Endometrial microvascular endothelial cells (primary cell): ENCODE measurements around the gene SPRED3. TPM values are rescaled to one million over a fixed set of nuclear protein-coding genes. Genes with fewer than 3 reads are reported as not detected.
"Not testable (repeated sequence)": the region's sequence is repeated elsewhere in the genome, so short reads cannot be mapped to it uniquely, and the experiment has no call there.

ENCODE experiments used
- in situ Hi-C: cut with HindIII; loops from 2 replicates; pipeline ENCODE4 v1.10.0; 2017; ENCODE audit warnings: low sequenced_read_pairs, low pct_unique_long_range_greater_than_20kb; ENCODE audit errors: inconsistent ontology term
- total RNA-seq: library from RNA; depleted of rRNA; stranded (reverse); fragments of >200 nt; gene quantifications from one replicate; pipeline ENCODE4 v1.2.3, GENCODE V29; 2015; ENCODE audit errors: inconsistent ontology term

SPRED3 gene
- total RNA-seq, 1 donor from 2014 or later, result 7.0 TPM

DNA sequence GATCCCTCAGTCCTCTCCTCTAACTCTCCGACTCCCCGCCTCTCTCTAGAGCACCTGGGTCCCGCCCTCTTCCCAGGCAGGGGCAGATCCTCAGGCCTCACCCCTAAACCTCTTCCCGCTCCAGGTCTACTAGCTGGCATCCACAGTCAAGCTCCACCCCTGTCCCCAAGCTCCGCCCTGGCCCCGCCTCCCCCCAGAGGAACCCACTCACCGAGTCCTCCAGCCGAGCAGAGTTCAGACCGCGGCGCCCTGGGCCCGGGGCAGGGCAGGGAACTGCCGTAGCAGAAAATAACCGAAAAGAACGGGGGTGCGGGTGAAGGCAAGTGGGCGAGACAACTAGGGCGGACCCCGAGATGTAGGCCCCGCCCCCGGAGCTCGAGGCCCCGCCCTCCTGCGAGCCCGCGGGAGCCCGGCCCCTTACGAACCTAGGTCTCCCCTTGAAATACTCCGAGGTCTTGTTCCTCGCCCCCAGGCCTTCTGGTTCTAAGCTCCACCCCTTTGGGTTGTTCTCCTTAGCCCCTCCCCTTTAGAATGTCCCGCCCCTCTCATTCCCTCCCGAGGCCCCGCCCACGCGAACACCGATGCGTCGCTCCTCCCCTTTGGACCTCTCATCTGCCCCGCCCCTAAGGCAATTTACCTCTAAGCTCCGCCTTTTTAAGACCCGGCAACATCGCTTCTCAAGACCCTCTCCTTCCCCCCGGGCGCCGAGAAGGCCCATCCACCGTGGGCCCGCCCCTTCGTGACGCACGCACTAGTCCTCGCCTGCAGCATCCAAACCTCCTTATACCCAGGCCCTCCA, 748 bp upstream of the SPRED3 start, which contains the start of gene GGN:
Gene GGN (minus strand): TSS at position 485 of the 799 bp plus-strand sequence. CDS start 773 bp downstream, outside the sequence.
- in situ Hi-C loops, result no loop called here

DNA sequence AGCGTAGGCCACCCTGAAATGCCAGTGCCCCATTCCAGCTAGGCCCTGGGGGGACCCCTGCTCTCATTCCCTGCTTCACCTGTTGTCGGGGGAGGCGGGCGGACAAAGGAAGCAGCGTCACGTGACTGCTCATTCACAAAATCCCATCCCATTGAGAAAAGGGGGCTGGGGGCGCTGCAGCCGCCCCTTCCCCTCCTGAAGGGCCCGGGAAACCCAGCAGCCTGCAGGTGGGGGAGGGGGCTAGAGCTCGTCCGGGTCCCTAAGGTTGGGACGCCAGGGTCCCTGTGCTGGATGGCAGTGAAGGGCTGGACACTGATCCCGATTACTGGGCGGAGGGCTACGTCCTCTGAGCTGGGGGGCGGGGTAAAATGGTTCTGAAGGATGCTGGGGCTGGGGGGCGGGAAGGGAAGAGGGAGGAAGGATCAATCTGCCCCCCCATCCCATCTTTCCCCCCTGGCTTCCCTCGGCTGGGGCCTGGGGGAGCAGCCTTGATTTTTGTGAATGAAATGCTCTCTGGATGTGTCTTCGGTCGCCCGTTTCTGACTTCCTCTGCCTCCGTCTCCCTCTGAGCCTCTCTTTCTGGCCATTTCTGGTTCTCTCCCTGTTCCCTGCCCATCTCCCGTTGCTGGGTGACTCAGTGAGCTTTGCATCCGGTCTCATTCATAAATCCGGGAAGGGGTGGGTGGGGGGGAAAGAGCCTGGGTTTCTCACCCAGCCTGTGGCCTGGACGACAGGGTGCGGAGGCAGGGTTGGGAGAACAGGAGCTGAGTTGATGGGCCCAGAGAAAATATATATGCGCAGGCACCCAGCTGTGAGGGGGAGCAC, 816 bp downstream of the SPRED3 start:
- in situ Hi-C loops, result no loop called here

DNA sequence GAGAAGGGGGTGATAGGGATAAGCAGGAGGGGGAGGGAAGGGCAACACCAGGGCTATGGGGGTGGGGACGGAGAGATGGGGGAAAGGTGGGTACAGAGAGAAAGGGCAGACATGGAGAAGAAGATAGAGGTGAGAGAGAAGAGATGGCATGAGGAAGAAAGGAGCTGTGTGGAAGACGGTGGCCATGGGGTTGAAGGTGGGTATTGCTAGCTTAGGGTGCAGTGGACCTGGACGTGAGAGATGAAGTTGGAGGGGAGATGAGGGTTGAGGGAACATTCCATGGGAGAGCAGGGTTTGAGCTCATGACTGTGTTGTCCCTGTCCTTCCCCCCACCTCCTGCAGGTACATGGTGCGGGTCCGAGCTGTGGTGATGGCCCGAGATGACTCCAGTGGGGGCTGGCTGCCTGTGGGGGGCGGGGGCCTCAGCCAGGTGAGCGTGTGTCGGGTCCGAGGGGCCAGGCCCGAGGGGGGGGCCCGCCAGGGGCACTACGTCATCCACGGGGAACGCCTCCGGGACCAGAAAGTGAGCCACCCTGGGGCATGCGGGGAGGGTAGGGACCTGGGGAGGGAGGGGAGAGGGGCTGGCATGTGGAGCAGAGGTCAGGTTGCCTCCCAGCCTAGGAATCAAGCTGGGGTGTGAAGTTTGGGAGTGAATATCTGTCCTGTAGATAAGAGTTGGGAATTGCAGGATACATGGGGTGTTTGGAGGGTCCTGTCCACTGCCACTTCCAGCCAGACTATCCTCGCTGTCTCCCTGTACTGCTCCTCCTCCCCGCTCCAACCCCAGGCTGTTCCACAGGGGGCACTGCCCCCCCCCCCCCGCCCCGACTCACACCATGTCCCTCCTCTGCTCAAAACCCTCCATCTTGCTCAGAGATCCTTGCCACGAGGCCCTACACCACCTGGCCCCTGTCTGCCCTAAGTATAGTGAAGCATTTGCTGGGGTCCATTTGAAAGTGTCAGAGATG, 1.7 kb downstream of the SPRED3 start:
- in situ Hi-C loops, result no loop called here

DNA sequence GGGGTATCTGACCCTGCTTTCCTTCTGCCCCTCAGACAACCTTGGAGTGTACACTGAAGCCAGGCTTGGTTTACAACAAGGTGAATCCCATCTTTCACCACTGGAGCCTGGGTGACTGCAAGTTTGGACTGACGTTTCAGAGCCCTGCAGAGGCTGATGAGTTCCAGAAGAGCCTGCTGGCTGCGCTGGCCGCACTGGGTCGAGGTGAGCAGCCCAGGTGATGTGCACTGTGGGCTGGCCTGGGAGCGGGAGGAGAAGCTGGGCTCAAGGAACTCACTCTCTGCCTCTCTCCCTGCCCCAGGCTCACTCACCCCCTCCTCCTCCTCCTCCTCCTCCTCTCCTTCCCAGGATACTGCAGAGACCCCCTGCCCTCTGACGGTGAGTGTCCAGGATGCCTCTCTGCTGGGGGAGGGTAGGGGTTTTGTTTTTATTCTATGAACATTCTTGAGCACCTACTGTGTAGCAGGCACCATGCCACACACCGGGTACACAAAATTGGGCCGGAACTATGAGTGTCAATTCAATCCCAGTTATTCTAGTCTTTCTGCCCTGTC, 3.5 kb downstream of the SPRED3 start:
- in situ Hi-C loops, result no loop called here

DNA sequence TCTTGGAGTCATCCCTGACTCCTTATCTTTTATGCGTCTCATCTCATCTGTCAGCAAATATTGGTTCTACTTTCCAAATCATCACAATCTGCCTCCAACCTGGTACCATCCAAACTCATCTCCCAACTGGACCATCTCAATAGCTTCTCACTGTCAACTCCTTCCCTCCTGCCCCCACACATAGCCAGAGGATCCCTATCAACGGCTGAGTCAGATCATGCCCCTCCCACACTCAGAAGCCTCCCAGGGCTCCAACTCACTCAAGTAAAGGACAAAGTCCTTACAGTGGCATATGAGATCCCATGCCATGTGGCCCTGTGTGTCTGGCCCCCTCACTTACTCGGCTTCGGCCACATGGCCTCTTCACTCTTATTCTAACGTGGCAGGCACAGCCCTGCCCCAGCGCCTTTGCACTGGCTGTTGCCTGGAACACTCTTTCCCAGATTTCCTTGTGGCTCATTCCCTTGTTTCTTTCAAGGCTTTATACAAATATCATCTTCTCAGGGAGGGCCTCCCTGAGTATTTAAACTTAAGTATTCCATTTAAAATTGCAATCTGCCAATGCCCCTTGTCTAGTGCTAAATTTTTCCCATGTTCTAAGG, 4.3 kb downstream of the SPRED3 start:
- in situ Hi-C loops, result no loop called here

DNA sequence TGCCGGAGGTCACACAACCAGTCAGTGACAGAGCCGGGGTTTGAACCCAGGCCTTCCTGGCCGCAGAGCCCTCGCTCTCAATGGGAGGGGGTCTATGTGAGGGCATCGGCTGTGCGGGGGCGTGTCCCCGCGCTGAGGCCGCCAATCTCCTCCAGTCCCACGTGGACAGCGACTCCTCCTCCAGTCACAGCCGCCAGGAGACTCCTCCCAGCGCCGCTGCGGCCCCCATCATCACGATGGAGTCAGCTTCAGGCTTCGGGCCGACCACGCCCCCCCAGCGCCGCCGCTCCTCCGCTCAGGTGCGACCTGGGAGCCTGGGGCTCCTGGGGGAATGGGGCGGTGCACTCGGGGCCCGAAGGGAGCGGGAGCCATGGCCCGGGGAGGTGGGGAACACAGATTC, 6.0 kb downstream of the SPRED3 start:
- in situ Hi-C loops, result no loop called here

DNA sequence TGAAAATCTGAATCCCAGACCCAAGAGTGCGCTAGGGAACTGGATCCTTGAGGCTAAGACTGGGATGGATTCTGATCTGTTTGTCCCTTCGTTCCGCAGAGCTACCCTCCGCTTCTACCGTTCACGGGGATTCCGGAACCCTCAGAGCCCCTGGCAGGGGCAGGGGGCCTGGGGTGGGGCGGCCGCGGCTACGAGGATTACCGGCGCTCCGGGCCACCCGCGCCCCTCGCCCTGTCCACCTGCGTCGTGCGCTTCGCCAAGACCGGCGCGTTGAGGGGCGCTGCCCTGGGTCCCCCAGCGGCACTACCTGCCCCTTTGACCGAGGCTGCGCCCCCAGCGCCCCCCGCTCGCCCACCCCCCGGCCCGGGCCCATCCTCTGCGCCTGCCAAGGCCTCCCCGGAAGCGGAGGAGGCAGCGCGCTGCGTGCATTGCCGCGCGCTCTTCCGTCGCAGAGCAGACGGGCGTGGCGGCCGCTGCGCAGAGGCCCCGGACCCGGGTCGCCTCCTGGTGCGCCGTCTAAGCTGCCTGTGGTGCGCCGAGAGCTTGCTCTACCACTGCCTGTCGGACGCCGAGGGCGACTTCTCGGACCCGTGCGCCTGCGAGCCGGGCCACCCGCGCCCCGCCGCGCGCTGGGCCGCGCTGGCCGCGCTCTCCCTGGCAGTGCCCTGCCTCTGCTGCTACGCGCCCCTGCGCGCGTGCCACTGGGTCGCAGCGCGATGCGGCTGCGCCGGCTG, 7.1 kb downstream of the SPRED3 start:
- in situ Hi-C loops, result no loop called here

DNA sequence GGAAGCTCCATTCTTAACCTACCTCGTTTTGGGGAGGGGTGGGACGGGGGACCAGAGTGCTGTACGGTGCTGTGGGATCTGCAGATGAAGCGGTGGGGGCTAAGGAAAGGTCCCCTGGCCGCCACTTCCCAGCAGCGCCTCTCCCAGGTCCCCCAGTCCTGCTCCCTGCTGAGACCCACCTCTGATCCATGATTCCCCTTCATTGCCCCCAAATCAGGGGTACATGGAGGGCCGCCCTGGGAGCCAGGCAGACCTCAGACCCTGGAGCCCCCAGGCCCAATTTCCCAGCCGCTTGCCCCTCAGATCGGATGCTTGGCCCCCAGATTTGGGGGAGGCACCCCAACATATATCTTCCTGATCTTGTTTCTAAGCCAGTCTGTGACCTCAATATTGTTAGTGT, 10.6 kb downstream of the SPRED3 start:
- in situ Hi-C loops, result no loop called here

DNA sequence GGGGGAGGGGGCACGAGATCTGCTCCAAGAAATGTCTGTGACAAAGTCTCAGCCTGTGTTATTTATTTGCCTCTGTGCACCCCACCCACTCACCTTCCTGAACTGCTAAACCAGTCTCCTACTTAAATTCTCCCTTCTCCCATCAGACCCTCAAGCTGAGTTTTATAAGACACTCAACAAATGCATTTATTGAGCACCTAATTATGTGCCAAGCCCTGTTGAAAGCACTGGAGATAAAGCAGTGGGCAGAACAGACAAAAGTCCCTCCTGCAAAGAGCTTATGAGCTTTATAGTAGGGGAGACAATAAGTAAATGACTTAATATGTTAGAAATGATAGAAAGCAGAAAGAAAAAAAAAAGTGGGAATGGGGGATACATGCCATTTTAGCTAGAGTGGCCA, 11.0 kb downstream of the SPRED3 start:
- in situ Hi-C loops, result no loop called here

DNA sequence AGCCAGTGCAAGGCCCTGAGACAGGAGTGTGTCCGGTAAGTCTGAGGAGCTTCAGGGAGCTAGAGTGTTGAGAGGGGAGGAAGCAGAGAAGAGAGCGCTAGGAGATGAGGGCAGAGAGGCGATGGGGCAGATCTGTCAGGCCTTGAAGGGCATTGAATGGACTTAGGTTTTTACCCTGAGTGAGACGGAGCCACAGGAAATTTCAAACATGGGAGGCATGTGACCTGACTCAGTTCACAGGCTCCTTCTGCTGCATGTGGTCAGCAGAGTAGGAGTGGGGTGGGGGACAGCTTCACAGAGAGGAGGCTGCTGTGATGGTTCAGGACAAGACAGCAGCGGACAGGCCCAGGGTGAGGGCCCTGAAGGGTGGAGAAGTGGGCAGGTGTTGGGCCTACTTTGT, 11.9 kb downstream of the SPRED3 start:
- in situ Hi-C loops, result no loop called here

DNA sequence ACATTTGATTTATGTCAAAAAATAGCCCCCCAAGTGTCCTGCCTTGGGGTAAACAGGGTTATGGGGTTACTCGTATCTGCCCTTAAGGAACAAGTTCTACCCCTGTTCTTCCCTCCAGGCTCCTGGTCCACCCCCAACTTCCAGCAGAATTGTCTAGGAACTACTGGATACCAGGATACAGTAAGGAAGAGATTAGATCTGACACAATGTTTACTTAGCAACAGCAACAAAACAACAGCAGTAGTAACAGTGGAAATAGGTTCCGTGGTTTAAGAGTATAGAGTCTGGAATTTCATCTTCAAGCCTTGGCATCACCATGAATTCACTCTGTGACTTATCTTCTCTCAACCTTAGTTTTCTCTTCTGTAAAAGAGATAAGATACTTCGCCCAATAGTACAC, 12.7 kb downstream of the SPRED3 start:
- in situ Hi-C loops, result no loop called here

DNA sequence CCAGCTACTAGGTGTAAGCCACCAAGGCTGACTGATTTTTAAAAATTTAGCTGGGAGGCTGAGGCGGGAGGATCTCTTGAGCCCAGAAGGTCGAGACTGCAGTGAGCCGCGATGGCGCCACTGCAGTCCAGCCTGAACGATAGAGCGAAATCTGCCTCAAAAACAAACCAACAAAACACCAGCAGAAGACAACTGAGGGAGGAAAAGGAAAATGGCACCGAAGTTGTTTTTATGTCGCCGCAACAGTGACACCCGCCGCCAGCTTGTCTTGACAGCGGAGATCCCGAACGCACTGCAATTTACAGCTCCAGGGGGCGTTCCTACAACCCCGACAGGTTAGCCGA, 14.1 kb downstream of the SPRED3 start:
- in situ Hi-C loops, result no loop called here

DNA sequence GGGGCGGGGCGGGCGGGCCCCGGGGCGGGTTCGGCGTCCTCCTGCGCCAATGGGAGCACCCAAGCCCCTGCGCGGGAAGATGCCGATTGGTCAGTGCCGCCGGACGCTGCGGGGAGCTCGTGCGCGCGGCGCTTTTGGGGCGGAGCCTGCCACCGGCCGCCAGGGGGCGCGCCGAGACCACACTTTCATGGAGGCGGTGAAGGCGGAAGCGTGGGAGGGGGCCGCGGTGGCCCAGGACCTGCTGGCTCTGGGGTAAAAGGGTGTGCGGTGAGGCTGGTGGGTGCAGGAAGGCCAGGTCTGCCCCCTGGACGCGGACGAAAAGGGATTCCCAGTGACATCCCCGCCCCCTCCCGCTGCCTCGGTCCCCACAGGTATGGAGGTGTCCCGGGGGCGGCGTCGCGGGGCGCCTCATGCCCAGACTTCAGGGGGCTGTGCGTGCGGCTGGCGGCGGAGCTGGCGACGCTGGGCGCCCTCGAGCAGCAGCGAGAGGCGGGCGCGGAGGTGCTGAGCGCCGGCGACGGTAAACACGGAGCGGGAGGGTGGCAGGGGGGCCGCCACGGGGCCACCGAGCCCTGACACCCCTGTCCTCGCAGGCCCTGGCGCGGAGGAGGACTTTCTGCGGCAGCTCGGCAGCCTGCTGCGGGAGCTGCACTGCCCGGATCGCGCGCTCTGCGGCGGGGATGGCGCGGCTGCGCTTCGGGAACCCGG, 14.6 kb downstream of the SPRED3 start, which contains the start of gene FAM98C:
Gene FAM98C (plus strand): TSS at position 127 of the 708 bp plus-strand sequence. CDS start 61 bp downstream, at position 188.
- in situ Hi-C loops, result no loop called here

DNA sequence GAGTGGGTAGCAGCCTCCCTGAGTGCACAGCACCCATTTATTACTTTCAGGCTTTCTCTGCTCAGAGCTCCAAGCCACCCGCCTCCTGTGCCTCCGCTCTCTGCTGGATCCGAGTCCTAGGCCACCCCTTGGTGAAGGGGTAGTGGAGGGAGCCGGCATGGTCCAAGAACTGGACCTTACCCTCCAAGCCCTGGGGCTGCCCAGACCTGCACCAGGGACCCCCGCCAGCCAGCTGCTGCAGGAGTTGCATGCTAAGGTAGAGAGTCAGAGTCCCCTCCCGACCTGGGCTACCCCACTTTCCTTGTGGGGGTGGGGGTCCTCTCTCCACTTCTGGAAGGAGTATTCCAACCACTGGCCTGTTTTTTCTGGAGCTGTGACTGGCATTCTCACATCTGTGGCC, 16.4 kb downstream of the SPRED3 start:
- in situ Hi-C loops, result no loop called here

DNA sequence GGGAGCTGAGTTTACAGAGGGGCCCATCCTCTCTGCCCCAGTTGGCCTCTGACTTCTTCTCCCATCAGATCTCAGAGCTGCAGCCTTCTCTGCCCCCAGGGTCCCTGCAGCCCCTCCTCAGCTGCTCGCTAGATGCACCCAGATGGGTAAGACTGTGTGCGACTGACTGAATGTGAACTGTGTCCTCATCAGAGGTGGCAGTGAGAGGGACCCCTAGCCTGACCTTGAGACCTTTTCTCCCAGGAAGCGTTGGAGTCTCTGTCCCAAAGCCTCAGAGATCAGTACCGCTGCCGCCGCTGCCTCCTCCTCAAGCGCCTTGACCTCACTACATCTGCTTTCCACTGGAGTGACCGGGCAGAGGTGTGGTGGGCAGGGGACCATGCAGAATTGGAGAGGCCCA, 16.8 kb downstream of the SPRED3 start:
- in situ Hi-C loops, result no loop called here

DNA sequence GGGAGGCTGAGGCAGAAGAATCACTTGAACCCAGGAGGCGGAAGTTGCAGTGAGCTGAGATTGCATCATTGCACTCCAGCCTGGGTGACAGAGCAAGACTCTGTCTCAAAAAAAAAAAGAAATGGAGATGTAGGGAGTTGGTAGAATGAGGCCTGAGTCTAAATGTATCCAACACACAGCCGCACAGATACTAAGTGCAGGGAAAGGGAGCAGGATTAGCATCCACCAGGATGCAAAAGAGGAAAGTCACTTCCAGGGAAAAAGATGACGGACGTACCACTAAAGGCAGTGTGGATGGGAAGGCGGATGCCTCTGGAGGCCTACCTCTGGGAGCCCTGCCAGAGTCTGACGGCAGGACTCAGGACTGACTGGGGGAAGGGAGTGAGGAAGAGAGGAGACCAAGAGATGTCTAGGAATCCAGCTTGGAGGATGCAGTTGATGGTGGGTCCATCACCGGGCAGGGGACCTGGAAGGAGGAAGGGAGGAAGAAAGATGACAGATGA, 21.2 kb downstream of the SPRED3 start:
- in situ Hi-C loops, result no loop called here

DNA sequence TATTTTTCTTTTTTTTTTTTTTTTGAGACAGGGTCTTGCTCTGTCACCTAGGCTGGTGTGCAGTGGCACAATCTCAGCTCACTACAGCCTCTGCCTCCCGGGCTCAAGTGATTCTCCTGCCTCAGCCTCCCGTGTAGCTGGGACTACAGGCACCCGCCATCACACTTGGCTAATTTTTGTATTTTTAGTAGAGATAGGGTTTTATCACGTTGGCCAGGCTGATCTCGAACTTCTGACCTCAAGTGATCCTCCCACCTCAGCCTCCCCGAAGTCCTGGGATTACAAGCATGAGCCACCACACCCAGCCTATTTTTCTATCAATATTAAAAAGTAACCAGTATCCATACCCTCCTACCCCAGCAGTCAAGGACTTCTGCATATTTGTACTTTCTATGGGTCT, 21.9 kb downstream of the SPRED3 start:
- in situ Hi-C loops, result not testable (repeated sequence)
